Activated CD8-positive, alpha-beta memory T cell treated with anti-CD3 and anti-CD28 coated beads for 4 hours (primary cell): ENCODE data around the gene CEP68.
"Not testable (repeated sequence)": the region's sequence is repeated elsewhere in the genome, so short reads cannot be mapped to it uniquely, and the experiment has no call there.

Source experiments
- DNase-seq, 2 donors: peaks; one replicate each; pipeline ENCODE4 v3.0.0-alpha.2; 2020; ENCODE audit warnings: low read depth in 2 of 2

CEP68 gene

DNA sequence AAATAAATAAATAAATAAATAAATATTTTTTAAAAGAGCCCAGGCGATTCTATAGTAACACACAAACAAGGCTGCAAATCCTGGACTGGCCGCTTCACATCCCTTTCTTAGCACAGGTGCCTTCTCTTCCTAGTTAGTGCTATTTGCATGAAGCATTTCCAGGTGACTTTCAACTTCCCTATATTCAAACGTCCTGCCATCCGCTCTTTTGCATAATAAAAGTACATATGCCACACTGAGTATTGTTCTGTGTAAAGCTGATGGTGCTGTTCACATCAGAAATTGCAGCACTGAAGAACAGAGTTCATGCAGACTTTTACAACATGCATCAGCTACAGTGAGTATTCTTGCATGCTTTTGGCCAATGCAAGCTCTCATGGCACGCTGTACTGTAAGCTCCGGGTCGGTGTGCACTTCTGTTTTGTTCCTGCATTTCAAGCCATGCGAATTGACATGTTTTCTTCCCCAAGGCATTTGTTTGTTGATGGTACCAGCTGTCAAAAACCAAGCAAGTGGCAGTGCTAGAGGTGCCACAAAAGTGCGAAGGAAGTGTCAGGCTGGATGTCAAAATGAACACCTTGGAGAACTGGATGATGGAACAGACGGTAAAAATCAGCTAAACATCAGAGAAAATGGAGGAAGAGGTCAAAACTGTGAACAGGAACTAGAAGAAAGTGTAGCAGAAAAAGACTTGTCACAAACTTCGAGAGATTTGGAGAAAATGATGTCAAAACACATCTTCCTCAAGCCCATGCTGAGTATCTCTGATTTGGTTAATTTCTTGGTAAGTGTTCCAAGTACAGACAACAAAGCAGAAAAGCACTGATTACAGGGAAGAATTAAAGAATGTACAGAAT, 25.5 kb upstream of the CEP68 start:
- no peak for DNase-seq

DNA sequence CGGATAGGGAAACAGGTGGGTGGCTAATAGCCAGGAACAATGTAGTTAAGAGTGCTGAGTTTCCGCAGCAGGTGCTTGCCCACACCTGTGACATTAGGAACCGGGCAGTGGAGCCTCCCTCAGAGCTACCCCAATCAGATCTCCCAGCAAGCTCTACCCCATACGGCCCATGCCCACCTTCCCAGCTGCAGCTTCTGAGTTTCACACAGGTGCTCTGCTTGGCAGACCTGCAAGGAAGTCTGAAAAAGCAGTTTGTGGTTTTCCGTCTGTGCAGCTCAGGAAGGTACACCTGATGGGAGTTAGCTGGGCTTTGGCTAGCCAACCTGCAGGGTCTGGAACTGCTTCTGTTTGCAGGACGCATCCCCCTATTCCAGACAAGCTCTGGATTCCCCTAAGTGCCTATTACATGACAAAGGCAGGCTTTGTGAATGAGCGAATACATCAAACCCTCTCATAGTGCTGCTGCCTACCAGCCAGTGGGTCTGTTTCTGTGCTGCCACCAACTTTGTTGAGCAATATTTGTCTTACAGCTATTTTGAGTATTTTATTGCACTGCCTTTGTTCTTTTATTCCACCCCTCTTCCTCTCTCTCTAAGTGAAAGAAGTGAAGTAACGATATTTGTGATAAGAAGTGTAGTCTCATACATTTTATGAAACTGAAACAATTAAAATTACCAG, 24.7 kb upstream of the CEP68 start:
- no peak for DNase-seq

DNA sequence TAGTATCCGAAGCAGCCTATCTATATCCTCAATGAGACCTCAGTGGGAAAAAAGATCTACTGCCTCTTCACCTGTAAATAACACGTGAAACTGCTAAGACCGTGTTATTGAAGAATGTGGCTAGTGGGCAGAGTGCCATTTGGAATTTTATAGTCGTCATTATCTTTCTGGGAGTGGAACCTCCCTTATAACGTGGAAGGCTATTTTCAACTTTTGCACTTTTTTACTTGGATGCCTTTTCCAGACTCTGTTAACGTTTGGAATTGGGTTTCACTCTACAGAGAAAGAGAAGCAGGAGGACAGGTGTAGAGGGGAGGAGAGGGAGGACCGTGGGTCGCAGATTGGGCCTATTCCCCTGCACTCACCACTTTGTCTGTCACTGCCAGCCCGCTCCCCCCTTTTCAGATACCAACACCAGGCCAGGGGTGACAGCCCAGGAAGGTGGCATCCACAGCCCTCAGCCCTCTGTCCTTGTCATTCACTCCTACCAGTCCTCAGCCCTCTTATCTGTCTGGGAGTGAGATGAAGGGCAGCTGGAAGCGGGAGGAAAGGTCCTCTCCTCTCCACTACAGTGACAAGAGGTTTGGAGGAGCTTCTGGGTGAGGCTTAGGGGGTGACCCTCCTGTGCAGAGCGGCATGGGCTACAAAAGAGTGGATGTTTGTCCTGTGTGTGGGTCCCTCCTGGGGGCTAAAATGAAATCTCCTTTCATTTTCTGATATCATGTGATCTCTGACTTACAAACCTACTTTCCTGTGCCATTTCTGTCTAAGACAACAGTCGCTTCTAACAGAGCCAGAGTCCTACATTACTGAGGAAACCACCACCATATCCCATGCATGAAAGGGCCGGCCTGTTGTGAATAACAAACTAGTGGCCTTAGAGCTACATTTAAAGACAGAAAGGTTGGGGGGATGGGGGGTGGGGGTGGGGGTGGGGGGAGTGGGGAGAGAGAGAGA, 23.9 kb upstream of the CEP68 start:
- DNase-seq = no peak

DNA sequence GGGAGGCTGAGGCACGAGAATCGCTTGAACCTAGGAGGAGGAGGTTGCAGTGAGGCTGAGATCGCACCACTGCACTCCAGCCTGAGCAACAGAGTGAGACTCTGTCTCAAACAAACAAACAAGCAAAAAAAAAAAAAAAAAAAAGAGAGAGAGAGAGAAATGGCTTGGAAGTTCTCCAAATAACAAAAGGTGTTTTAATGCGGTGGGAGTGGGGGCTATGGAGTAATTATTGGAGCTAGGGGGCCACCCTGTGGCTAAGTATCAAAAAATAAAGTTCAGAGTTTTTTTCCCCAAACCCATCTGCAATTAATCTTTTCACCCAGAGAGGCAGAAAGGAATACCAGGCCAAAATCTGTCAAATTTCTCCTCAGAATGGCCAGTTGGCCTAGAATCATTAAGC, 23.0 kb upstream of the CEP68 start:
- no peak for DNase-seq

DNA sequence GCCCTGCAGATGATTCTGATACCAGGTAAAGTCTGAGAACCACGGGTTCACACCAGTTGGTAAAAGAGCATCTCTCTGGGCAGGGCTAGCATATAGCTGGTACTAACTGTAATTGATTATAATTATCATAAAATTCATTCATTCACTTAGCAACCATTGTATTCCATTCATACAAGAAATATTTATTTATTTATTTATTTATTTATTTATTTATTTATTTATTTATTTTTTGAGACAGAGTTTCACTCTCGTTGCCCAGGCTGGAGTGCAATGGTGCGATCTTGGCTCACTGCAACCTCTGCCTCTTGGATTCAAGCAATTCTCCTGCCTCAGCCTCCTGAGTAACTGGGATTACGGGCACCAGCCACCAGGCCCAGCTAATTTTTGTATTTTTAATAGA, 22.5 kb upstream of the CEP68 start:
- not testable (repeated sequence) for DNase-seq

DNA sequence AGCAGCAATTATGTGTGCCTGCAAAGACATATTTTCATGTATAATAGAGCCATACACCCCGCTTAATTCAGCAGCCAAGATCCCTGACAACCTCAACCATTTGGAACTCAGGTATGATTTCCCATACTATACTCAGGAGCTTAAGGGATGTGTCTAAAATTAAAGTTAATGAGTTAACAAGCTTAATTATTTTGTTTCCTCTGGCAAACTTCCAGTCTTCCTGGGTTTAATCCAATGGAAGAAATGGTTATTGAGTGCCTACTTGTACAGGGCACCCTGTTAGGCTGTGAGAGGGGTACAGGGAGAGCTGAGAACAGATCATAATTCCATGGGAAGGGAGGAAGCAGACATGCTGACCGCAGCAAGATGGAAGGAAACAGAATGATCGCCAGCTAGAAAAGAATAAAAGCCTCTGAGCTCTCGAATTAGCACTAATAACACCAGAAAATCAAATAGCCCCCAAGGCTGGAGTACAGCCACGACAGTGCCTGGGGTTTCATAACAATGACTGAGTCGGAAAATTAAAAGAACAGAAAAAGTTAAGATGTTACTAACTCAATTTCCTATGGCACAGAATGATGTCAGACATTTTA, 20.8 kb upstream of the CEP68 start:
- no peak for DNase-seq

DNA sequence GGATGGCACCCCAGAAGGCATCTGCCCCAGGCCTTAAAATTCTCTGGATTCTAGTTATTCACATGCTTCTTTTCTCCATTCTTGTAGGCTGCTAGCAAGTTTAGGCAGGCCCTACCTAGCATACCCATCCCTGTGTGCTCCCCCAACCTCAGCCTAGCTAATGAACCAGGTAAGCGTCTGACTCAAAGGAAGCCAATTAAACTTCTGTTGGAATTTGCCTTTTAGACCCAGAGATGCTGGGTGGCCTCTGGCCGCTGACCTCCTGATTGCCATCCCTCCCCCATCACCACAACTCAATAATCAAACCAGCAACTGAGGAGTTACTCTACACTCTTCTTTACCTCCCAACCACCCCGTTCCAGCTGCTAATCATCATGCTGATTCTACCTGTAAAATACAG, 19.0 kb upstream of the CEP68 start:
- DNase-seq = no peak

DNA sequence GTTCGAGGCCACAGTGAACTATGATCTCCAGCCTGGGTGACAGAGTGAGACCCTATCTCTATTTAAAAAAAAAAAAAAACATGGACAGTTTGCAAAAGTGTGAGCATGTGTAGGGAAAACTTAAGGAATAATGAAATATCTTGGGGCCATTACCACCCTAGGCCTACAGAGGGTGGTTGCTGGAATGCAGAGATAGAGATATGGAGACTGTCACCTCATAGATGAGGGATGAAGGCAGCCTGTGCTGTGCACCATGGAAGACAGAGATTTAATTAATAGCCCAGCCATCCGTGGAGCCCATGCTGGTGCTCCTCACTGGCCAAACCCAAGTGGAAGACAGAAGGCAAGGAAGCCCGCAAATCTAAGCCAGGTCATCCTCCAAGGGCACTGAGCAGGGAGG, 16.6 kb upstream of the CEP68 start:
- no peak for DNase-seq

DNA sequence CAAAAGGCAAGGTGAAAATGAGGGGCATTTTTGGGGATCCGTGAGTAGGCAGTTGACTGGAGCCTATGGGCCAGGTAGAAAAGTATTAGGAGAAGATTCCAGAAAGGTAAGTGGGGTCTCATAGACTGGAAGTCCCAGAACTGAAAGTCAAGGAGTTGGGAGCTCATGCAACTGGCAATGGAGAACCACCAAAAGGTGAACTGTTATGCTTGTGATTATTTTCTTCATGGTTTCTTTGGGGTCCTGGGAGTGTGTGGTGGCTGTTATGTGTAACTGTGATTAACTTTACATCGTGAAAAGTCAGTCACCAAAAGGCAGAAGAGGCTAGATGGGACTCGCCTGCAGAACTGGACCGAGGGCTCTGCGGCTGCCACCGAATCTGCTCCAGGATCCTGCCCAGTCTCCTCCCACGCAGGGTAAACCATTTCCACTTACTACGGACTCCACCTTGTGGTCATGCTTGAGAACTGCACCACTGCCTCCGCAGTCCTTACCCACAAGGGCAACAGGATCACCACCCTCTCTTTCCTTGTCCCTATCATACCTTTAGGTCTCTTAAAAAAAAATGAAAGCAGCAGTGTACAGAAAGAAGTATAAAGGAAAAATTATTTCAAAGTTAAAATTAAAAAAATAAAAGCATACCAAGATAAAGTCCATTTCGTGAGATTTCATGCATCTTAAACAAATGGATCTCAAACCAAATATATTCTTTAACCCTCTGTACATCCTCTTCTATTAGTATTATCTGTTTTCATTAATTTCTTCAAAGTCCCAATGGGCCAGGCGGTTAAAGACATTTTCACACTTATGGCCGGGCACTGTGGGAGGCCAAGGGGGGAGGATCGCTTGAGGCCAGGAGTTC, 15.6 kb upstream of the CEP68 start:
- peak; percentile 53 to 59 for DNase-seq

DNA sequence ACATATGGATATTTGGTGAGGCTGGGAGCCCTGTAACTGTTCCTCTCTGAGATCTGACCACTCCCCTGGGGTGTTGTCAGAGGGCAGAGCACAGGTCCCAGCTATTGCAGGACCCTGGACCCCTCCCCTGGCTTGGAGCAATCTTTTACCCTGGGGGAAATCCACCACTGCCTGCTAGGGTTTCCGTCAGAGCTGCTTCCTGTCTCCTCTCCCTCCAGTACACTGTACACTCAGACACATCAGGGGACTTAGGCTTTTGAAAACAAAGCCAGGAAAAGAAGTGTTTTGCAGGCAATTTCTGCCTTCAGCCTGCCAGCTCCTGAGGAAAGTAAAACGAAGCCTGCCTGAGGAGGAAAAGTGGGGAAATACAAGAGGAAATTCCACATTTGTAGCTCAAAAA, 13.2 kb upstream of the CEP68 start:
- DNase-seq = no peak

DNA sequence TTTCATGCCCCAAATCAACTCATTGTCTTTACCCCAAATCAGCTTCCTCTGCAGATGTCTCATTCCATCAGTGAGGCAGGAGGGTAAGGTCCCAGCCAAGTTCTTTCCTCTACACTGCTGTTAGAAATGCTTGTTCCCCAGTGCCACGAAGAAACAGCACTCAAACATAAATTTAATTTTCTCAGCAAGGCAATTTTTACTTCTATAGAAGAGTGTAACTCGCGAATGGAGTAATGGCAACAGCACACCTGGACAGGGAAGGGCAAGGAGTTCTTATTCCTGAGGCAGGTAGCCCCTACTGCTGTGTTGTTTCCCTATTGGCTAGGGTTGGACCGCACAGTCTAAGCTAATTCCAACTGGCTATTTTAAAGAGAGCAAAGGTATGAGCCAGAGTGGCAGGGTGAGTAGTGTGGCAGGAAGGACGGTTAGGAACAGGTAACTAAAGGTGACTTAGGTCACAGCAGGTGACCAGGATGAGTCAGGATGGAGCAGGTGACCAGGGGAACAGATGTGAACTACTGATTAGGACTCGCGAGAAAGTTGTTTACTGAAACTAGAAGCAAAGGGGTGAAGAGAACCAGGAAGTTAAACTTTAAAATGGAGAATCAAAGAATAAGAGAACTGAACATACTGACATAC, 12.0 kb upstream of the CEP68 start:
- no peak for DNase-seq

DNA sequence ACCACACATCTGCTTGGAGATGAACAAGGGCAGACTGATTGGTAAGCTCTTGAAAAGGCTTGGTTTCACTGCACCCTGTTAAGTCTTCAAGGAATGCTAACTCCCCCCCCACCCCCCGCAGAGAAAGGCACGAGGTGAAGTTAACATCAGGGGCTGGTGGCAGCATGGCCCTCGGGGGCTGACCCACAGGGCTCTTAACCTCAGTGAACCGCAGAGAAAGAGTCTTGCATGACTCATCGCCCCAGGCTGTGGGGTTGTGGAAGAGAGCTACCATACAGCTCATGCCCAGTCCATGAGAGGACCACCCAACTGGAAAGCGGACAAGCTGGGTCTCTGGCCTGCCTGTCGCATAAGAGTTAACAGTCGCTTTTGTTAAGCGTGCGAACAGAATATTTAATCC, 10.6 kb upstream of the CEP68 start:
- DNase-seq = no peak

DNA sequence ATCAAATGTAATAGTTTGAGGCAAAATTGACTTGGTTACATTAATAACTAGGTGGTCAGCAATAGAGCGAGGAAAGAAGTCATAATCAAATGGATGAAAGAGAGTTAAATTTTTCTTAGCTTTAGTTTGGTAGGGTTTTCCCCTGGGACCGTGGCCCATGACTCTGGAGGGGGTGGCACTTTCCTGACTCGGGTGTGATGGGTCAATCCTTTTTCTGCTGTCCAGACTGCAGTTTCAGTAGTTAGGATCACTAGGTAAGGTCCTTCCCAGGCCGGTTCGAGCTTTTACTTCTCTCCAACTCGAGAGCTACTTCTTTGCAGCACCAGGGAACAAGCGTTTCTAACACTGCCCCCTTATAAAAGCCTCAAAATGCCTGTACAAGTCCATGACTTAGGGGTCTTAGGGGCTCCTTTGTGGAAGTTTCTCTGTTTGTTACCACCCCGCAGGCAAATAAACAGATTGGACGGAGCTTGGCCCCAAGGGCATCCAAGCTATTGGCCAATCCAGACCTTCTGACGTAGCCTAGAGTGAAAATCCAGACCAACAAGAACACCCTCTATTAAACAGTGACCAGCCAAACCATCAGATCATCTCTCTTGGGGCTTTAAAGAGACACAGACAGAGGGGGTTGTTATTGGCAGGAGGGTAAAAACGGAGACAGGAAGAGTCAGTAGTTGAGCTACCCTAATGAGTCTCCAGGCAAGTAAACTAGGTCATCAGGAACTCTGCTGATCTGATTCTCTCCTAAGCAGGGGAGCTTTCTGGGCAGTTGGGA, 9.4 kb upstream of the CEP68 start:
- no peak for DNase-seq

DNA sequence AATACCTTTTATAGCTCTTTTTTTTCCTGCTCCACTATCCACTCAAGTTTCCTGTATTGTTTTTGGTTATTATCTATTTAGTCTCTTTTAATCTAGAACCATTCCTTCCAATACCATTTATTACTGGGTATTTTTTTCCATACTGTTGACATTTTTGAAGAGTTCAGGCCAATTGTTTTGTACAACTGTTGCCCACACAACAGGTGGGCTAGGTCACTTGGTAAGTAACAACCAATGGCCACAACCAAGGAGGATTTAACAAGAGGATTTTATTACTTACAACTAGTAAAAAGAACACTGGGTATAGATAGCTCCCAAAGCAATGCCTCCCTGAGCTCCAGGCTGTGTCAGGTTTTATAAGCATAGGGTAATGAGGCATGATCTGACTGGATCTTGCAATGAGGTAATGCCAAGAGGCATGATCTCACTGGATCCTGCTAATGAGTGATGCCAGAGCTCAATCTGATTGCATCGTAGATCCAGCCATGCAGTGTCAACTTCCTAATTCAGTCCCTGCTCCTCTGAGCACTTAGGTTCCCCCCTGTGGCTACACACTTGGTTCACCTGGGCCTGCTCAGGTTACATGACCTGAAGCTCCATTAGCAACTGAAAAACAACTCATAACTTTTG, 7.1 kb upstream of the CEP68 start:
- no peak for DNase-seq

DNA sequence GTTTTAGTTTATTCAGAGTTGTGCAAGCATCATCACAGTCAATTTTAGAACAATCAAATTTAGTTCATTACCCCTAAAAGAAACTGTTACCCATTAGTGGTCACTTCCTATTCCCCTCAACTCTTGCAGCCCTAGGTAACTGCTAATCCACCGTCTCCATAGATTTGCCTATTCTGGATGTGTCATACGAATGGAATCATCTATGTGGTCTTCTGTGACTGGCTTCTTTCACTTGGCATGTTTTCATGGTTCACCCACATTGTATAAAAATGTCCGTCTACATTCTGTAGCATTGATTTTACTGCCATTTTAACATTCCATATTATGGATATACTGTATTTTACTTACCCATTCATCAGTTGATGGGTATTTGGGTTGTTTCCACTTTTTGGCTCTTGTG, 5.3 kb upstream of the CEP68 start:
- no peak for DNase-seq

DNA sequence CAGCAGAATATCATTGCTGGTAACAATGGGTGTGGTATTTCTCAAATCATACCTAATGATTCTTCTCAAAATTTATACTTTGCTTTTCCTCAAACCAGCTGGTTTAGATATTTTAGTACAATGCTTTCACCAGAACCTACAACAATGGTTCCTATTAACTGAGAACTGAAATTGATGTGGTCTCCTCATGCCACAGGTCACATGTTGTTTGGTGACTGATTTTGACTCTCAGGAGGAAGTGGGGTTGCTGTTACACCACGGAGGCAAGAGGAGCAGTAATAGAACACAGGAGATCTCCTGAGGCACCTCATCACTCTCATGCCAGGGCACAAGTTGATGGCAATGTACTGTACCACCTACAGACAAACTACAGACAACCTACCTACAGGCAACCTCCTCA, 3.0 kb upstream of the CEP68 start:
- no peak for DNase-seq

DNA sequence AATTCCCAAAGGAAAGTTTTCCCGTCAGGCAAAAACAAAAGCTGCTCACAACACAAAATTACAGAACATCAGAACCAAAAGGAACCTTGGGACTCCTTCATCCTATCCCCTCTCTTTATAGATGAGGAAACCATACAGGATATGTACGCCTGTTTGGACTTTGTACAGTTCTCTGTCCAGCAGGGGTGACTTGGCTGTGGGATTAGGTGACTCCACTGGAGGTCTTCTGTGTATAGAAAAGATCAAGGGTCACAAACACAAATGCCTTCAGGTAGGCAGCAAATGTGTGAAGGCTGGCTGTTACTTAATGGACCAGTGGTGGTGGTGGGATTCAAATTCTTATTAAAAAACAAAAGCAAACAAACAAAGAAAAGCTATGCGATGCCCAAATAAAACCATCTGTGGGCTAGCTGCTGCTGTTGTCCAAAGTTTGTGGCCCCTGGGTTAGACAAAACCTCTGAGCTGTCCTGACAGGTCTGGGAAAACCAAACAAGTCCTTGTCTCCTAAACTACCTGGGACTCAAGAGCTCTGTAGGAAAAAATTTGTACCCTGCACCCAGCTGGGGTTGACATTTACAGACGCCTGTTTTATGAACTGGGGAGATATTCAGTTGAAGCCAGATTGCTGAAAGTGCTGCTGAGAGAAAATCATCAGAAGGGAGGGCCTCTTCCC, 1.3 kb upstream of the CEP68 start:
- no peak for DNase-seq

DNA sequence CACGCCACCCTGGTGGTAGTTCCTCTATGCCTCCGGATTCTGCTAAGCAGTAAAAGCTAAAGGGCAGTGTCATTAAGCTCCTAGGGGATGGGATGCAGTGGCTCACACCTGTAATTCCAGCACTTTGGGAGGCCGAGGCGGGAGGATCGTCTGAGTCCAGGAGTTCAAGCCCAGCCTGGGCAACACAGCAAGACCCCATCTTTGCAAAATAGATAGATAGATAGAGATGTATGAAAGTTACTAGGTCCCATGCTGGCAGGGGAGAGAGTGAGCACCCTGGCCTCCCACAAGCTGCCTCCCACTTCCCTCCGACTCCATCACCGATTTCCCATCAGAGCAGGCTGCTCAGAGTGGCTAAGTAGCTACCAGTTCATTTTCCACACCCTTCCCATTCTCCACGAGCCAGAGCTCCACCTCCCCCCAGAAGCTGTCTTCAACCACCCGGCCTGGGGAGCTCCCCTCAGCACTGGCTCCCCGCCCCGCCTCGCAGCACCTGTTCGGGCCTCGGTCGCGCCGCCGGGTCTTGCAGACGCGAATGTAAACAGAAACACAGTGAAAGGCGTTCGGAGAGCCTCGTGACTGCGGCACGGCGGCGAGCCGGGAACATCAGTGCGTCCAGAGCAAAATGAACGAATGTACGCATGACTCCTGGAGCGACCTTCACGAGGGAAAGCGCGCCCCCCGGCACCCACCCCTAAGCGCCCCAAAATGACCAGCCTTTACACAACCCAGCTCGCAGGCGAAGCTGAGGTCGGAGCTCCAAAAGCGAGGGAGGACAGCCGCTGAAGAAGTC, 598 bp upstream of the CEP68 start:
- DNase-seq = peak in 1 of 2 donors; percentile 29
